ENCODE measurements around the gene PKD1L1. TPM values are rescaled to one million over a fixed set of nuclear protein-coding genes. Genes with fewer than 3 reads are reported as not detected.

Gene PKD1L1
- total RNA-seq, result 0.32 and 1.2 TPM in 2 replicates

GRCh38 chr7:47948141-47948790 lies at the start of gene PKD1L1:
TSS of gene PKD1L1 (minus strand) at chr7:47948466. CDS start at chr7:47948440, 26 bp downstream.

DNA sequence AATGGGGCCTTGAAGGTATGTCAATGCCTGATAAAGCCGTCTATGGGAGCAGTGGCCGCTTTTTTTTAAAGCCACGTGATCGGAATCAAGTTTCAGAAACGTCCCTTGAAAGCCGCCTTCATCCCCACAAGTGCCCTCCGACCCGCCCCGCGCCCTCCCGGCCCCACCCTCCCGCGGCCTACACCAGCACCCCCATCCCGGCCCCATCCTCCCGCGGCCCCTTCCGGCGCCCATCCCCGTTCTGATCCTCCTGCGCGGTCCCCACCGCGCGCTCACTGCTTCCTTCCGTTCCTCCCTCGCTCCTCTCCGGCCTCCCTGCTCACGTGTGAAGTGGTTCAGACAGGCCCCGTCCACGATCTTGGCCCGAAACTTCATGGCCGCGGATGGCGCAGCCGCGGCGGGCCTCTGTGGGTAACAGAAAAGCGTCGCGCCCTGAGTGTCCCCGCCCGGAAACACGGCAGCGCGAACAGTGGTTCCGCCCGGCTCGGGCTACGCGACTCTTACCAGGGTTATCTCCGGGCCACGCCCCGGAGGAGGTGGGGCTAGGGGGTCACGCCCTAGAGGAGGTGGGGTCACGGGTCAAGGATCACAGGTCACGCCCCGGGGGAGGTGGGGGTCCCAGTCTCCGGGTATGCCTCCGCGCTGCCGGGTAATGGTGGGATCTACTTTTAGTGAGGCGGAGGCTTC lies 31.0 kb upstream of the PKD1L1 start, which contains the start of gene HUS1:
HUS1 (minus strand) TSS at position 471 of the 687 bp plus-strand sequence; CDS start at position 375, 96 bp downstream.

Other genes with a start within 250 kb of the PKD1L1 start
- gene HUS1, start 31.1 kb upstream of the PKD1L1 start, total RNA-seq, result 14.9 and 31.2 TPM in 2 replicates
- gene SUN3, start 80.6 kb upstream of the PKD1L1 start, total RNA-seq, result not detected in 2 replicates
- under 0.01 TPM in 1 of 2 replicates, not detected in the other for gene C7orf57, start 87.1 kb upstream of the PKD1L1 start, total RNA-seq
- gene UPP1, start 140.8 kb upstream of the PKD1L1 start, total RNA-seq, result 18.7 and 21.8 TPM in 2 replicates
- under 0.01 TPM in 2 replicates for gene ABCA13, start 223.0 kb upstream of the PKD1L1 start, total RNA-seq

Measured in epithelial cell of umbilical artery (primary cell).